ENCODE results near the gene CHKA.

CHKA gene

GRCh38 chr11:68015467-68015866, 105.7 kb downstream of the CHKA start:
- no peak for DNase-seq (ENCODE audit: low read depth)
- TF ChIP-seq, protein P1, sequence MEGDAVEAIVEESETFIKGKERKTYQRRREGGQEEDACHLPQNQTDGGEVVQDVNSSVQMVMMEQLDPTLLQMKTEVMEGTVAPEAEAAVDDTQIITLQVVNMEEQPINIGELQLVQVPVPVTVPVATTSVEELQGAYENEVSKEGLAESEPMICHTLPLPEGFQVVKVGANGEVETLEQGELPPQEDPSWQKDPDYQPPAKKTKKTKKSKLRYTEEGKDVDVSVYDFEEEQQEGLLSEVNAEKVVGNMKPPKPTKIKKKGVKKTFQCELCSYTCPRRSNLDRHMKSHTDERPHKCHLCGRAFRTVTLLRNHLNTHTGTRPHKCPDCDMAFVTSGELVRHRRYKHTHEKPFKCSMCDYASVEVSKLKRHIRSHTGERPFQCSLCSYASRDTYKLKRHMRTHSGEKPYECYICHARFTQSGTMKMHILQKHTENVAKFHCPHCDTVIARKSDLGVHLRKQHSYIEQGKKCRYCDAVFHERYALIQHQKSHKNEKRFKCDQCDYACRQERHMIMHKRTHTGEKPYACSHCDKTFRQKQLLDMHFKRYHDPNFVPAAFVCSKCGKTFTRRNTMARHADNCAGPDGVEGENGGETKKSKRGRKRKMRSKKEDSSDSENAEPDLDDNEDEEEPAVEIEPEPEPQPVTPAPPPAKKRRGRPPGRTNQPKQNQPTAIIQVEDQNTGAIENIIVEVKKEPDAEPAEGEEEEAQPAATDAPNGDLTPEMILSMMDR (conservative IDR thresholded peaks at IDR 0.05; ENCODE audit: control insufficient read depth, insufficient read depth, low read depth, low read length), result no peak
- no peak overlapping the region for H3K4me3 ChIP-seq (ENCODE audit: control insufficient read depth, low read depth, low read length)

DNA sequence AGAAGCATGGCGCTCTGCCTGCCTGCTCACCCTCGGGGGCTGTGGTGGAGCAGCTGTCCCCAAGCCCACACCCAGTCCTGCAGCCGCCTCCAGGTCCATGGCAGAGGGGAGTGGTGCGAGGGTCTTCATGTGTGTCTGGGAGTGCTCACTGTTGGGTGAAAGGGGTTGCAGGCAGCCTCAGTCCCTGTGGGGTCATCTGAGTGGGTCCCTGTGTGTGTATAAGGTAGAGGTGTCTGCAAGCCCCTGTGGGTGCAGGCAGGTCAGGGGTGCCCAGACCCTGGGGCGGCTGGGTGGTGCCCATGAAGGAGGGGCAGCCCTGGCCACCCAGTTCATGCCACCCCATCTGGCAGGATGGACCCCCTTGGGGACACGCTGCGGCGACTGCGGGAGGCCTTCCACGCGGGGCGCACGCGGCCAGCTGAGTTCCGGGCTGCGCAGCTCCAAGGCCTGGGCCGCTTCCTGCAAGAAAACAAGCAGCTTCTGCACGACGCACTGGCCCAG, 106.2 kb downstream of the CHKA start:
- TF ChIP-seq, protein P1 (conservative IDR thresholded peaks at IDR 0.05; ENCODE audit: control insufficient read depth, insufficient read depth, low read depth, low read length), result no peak
- no peak for DNase-seq (ENCODE audit: low read depth)
- H3K4me3 ChIP-seq (ENCODE audit: control insufficient read depth, low read depth, low read length), result no peak overlapping the region

- peak; percentile 88 for DNase-seq (ENCODE audit: low read depth)
- TF ChIP-seq, protein P1 (conservative IDR thresholded peaks at IDR 0.05; ENCODE audit: control insufficient read depth, insufficient read depth, low read depth, low read length), result no peak
- H3K4me3 ChIP-seq (ENCODE audit: control insufficient read depth, low read depth, low read length), result no peak overlapping the region
These were observed 106.8 kb downstream of the CHKA start for GRCh38 chr11:68014157-68014946.

GRCh38 chr11:68013611-68014156, 107.5 kb downstream of the CHKA start:
- TF ChIP-seq, protein P1 (conservative IDR thresholded peaks at IDR 0.05; ENCODE audit: control insufficient read depth, insufficient read depth, low read depth, low read length), result no peak
- DNase-seq (ENCODE audit: low read depth), result no peak
- no peak overlapping the region for H3K4me3 ChIP-seq (ENCODE audit: control insufficient read depth, low read depth, low read length)

- no peak overlapping the region for H3K4me3 ChIP-seq (ENCODE audit: control insufficient read depth, low read depth, low read length)
- TF ChIP-seq, protein P1 (conservative IDR thresholded peaks at IDR 0.05; ENCODE audit: control insufficient read depth, insufficient read depth, low read depth, low read length), result no peak
- peak; percentile 85 for DNase-seq (ENCODE audit: low read depth)
These were observed 108.2 kb downstream of the CHKA start for GRCh38 chr11:68012843-68013610.

DNA sequence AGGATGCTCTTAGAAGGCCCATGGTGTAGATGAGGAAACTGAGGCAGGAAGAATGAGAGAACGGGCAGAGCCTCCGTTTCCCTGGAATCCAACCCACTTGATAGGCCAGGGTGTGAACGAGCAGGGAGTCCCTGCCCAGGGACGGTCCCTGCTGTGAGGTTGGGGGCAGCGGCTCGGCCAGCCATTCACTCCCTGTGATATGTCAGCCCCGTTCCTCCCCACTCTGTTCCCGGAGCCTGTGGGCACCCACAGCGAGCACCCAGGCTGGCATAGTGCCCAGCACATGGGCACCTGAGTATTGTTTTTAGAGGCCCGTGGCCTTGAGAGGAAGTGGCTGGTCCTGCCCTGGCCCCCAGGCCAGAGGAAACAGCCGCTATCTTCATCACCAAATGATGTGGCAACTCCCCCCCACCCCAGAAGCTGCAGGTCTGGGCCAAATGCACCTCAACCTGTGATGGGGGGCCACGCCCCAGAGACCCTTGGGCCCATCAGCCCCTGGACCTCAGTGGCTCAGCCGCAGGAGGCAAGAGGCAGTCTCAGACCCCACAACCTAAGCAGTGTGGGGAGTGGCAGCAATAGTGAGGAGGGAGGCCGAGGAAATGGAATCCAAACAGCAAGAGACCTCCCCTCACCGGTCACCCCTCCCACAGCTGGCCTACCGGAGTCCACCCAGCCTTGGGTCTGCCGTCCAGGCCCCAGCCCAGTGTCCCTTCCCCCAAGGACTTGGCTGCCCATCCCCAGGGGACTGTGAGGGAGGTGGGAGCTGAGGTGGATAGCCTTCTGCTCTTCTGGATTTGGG, 108.9 kb downstream of the CHKA start:
- TF ChIP-seq, protein P1 (conservative IDR thresholded peaks at IDR 0.05; ENCODE audit: control insufficient read depth, insufficient read depth, low read depth, low read length), result no peak
- no peak for DNase-seq (ENCODE audit: low read depth)
- no peak overlapping the region for H3K4me3 ChIP-seq (ENCODE audit: control insufficient read depth, low read depth, low read length)

Measured in fibroblast of mammary gland (primary cell).